Fibroblast of lung (primary cell): ENCODE measurements around the gene GSG1L.

Experiments
- EZH2 ChIP-seq: IDR thresholded peaks from 2 replicates; pipeline ENCODE4 v1.5.1; 2012; ENCODE audit warnings: low read length, control low read depth, mild to moderate bottlenecking; ENCODE audit errors: missing control alignments
- TF ChIP-seq, protein P1 (sequence below), 2 donors: IDR thresholded peaks in 1 of 2; conservative IDR thresholded peaks in 1 of 2; 1 replicate in 1 of 2; 2 replicates in 1 of 2; pipeline ENCODE4 v1.5.1; 2011 to 2012; ENCODE audit warnings: low read length in 2 of 2, control low read depth in 1 of 2, inconsistent platforms in 1 of 2, low read depth in 1 of 2, mild to moderate bottlenecking in 1 of 2

GRCh38 chr16:27743963-27744362 lies 319.6 kb downstream of the GSG1L start:
- no peak for TF ChIP-seq EZH2
- TF ChIP-seq, protein P1, sequence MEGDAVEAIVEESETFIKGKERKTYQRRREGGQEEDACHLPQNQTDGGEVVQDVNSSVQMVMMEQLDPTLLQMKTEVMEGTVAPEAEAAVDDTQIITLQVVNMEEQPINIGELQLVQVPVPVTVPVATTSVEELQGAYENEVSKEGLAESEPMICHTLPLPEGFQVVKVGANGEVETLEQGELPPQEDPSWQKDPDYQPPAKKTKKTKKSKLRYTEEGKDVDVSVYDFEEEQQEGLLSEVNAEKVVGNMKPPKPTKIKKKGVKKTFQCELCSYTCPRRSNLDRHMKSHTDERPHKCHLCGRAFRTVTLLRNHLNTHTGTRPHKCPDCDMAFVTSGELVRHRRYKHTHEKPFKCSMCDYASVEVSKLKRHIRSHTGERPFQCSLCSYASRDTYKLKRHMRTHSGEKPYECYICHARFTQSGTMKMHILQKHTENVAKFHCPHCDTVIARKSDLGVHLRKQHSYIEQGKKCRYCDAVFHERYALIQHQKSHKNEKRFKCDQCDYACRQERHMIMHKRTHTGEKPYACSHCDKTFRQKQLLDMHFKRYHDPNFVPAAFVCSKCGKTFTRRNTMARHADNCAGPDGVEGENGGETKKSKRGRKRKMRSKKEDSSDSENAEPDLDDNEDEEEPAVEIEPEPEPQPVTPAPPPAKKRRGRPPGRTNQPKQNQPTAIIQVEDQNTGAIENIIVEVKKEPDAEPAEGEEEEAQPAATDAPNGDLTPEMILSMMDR (conservative IDR thresholded peaks at IDR 0.05 in 1 of 2, IDR thresholded peaks at IDR 0.05 in 1 of 2; ENCODE audit: low read depth in 1 of 2, low read length in 2 of 2): no peak
